Tibial artery (tissue), 4 donors: ENCODE measurements around the gene EXOG.

ENCODE experiments used
- DNase-seq, 2 donors: peaks; one replicate each; pipeline ENCODE4 v3.0.0-alpha.2; 2019
- H3K27ac ChIP-seq, 2 donors: fragments of 200-600 bp; sonication (generic) in 1 of 2; 1 replicate in 1 of 2; 2 replicates in 1 of 2; pipeline ENCODE4 v1.5.1; 2018 to 2019; ENCODE audit warnings: mild to moderate bottlenecking in 1 of 2
- H3K27me3 ChIP-seq, 2 donors: fragments of 200-600 bp; sonication (generic) in 1 of 2; one replicate each; pipeline versions ENCODE4 v1.5.1 to v1.6.0; 2016 to 2019
- H3K36me3 ChIP-seq, 3 donors: fragments of 200-600 bp; sonication (generic) in 2 of 3; one replicate each; pipeline ENCODE4 v1.5.1; 2016 to 2019; ENCODE audit warnings: mild to moderate bottlenecking in 2 of 3
- H3K4me1 ChIP-seq, 4 donors: fragments of 200-600 bp; sonication (generic) in 2 of 4; 1 replicate in 3 of 4; 2 replicates in 1 of 4; pipeline ENCODE4 v1.5.1; 2016 to 2019
- H3K4me3 ChIP-seq, 2 donors: fragments of 200-600 bp; sonication (generic) in 1 of 2; 1 replicate in 1 of 2; 2 replicates in 1 of 2; pipeline ENCODE4 v1.5.1; 2018 to 2019; ENCODE audit warnings: mild to moderate bottlenecking in 2 of 2
- H3K9me3 ChIP-seq, 3 donors: fragments of 200-600 bp; sonication (generic) in 1 of 3; one replicate each; pipeline ENCODE4 v1.5.1; 2016 to 2019
- intact Hi-C: fragments of 100-400 bp; cut with DNase I; formaldehyde crosslinking; loops from one replicate; pipeline ENCODE4 v1.15.0; 2023; ENCODE audit warnings: low total_unique reads
- TF ChIP-seq, protein P1 (sequence below), 2 experiments: fragments of 200-600 bp in 1 of 2; fragments of 450-650 bp in 1 of 2; IDR thresholded peaks; one replicate each; pipeline ENCODE4 v1.5.1; 2017 to 2019; ENCODE audit warnings: antibody characterized with exemption in 2 of 2, mild to moderate bottlenecking in 1 of 2, moderate library complexity in 1 of 2

EXOG gene

DNA sequence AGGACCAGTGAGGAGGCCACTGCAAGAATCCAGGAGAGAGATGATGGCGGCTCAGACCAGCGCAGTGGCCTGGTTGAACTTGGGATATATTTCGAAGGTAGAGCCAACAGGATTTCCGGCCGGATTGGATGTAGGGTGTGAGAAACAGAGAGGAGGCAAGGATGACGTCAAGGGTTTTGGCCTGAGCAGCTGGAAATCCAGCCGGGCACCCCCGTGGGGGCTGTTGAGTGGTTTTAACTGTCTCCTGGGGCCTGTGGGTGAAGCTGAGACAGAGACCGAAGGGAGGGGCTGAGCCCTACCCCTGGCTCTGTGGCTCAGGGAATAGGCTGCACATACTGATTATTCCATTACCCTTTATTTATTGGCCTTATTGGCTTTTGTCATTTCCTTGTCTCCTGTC, 45.7 kb downstream of the EXOG start:
- H3K4me3 ChIP-seq, result no peak overlapping the region
- H3K9me3 ChIP-seq, result no peaks in the 10 kb centered on the region
- no peak for DNase-seq
- TF ChIP-seq, protein P1, sequence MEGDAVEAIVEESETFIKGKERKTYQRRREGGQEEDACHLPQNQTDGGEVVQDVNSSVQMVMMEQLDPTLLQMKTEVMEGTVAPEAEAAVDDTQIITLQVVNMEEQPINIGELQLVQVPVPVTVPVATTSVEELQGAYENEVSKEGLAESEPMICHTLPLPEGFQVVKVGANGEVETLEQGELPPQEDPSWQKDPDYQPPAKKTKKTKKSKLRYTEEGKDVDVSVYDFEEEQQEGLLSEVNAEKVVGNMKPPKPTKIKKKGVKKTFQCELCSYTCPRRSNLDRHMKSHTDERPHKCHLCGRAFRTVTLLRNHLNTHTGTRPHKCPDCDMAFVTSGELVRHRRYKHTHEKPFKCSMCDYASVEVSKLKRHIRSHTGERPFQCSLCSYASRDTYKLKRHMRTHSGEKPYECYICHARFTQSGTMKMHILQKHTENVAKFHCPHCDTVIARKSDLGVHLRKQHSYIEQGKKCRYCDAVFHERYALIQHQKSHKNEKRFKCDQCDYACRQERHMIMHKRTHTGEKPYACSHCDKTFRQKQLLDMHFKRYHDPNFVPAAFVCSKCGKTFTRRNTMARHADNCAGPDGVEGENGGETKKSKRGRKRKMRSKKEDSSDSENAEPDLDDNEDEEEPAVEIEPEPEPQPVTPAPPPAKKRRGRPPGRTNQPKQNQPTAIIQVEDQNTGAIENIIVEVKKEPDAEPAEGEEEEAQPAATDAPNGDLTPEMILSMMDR (IDR thresholded peaks at IDR 0.05), result no peak
- no peak overlapping the region for H3K27ac ChIP-seq
- intact Hi-C loops, result no loop called here
- peaks cover 0 to 10% (median 0%) of the 10 kb centered on the region in 4 donors for H3K4me1 ChIP-seq
- H3K36me3 ChIP-seq, result peaks cover 0 to 4% (median 3%) of the 10 kb centered on the region in 3 donors
- no peaks in the 10 kb centered on the region for H3K27me3 ChIP-seq

DNA sequence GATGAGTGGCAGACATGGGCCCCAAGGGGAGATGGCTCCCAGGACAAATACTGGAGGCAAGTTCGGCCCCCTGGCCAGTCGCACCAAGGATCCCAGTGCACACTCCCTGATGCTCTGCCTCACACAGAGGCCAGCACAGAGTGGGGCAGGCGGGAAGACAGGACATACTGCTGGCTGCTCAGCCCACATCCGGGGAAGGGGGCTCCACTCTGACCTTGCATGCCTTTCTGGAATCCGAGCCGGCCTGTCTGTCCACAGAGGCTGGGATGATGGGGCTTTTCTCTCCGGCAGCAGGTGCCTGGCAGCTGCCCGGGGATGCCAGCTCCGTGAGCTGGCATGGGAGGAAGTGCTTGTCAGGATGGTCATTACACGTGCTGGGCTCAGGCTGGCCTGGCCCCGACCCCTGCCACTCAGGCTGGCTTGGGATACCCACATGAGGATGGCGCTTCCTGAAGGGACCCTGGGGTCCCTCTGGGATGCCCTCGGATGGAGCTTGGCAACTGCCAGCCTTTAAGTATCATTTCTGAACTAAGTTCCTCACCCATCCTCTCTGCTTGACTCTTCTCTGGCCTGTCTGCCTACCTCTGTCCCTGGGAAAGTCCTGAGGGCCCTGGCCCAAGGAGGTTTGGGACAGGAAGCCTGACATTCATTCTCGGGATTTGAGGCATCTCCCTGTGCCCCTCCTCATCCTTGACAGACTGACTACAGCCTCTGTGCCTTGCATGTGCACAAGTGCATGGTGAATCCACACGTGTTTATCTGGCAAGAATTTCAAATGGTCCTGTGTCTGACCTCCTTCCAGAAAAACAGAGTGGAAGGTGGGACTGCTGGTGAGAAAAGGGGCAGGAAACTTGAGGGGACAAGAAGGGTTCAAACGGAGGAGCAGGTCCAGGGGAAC, 46.5 kb downstream of the EXOG start:
- Histone ChIP-seq H3K27ac (no peak overlapping the region), H3K36me3 (peaks cover 0 to 2% (median 0%) of the 10 kb centered on the region in 3 donors), H3K4me1 (peaks cover 0 to 10% (median 0%) of the 10 kb centered on the region in 4 donors), H3K27me3 (no peaks in the 10 kb centered on the region), H3K9me3 (no peaks in the 10 kb centered on the region), H3K4me3 (no peak overlapping the region)
- intact Hi-C loops, result no loop called here
- TF ChIP-seq, protein P1 (IDR thresholded peaks at IDR 0.05), result no peak
- DNase-seq, result no peak

GRCh38 chr3:38543586-38543985, 47.4 kb downstream of the EXOG start:
- Histone ChIP-seq H3K27ac (no peak overlapping the region), H3K27me3 (no peaks in the 10 kb centered on the region), H3K4me1 (peaks cover 0 to 10% (median 0%) of the 10 kb centered on the region in 4 donors), H3K9me3 (no peaks in the 10 kb centered on the region), H3K36me3 (no peaks in the 10 kb centered on the region), H3K4me3 (no peak overlapping the region)
- no peak for DNase-seq
- intact Hi-C loops, result no loop called here
- TF ChIP-seq, protein P1 (IDR thresholded peaks at IDR 0.05), result no peak

DNA sequence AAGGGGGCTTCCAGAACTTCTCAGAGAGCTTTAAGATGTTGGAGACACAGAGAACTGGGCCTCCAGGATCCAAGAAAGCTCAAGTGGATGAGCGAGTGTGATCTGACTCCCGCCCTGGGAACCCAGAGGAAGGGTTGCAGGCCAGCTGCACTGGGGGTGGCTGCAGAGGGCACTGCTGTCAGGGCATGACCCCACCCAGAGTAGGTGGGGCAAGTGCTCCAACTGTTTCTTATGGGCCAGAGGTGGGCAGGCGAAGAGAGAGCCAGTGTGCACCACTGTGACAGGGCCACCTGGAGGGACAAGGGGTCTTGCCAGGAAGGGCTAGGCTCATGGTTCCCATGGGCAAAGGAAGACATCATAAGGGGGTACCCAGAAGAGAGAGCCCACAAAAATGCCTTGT, 48.8 kb downstream of the EXOG start:
- Histone ChIP-seq H3K36me3 (no peaks in the 10 kb centered on the region), H3K4me3 (no peak overlapping the region), H3K4me1 (peaks cover 0 to 10% (median 0%) of the 10 kb centered on the region in 4 donors), H3K27me3 (no peaks in the 10 kb centered on the region), H3K27ac (no peak overlapping the region), H3K9me3 (no peaks in the 10 kb centered on the region)
- no peak for DNase-seq
- TF ChIP-seq, protein P1 (IDR thresholded peaks at IDR 0.05), result no peak
- intact Hi-C loops, result no loop called here

- no peaks in the 10 kb centered on the region for H3K36me3 ChIP-seq
- no peak for DNase-seq
- H3K9me3 ChIP-seq, result no peaks in the 10 kb centered on the region
- TF ChIP-seq, protein P1 (IDR thresholded peaks at IDR 0.05), result no peak
- no peaks in the 10 kb centered on the region for H3K27me3 ChIP-seq
- H3K4me3 ChIP-seq, result no peak overlapping the region
- no peak overlapping the region for H3K27ac ChIP-seq
- peaks cover 0 to 10% (median 0%) of the 10 kb centered on the region in 4 donors for H3K4me1 ChIP-seq
- intact Hi-C loops, result no loop called here
Observed at GRCh38 chr3:38545550-38545949, 49.4 kb downstream of the EXOG start.
